H9 (cell line): ENCODE data around the gene HCRT. TPM values are rescaled to one million over a fixed set of nuclear protein-coding genes. Genes with fewer than 3 reads are reported as not detected.

Source experiments
- DNase-seq: peaks from one replicate; pipeline ENCODE4 v3.0.0-alpha.2; 2017
- H2AFZ ChIP-seq: one replicate; pipeline ENCODE4 v1.6.1; 2013; ENCODE audit warnings: mild to moderate bottlenecking, low read length, control low read depth, moderate library complexity
- H2AK5ac ChIP-seq: 2 replicates; pipeline ENCODE4 v1.6.1; 2013; ENCODE audit warnings: low read length, control low read depth, mixed read lengths; ENCODE audit not compliant: insufficient read length
- H2BK120ac ChIP-seq: one replicate; pipeline ENCODE4 v1.6.1; 2013; ENCODE audit warnings: low read depth, mild to moderate bottlenecking, low read length, control low read depth, inconsistent platforms; ENCODE audit not compliant: poor library complexity, severe bottlenecking
- H2BK12ac ChIP-seq: 2 replicates; pipeline ENCODE4 v1.6.1; 2013; ENCODE audit warnings: low read length, control low read depth, mixed read lengths, low read depth; ENCODE audit not compliant: insufficient read length
- H2BK15ac ChIP-seq: 2 replicates; pipeline ENCODE4 v1.6.1; 2013; ENCODE audit warnings: low read depth, low read length, control low read depth
- H2BK20ac ChIP-seq: one replicate; pipeline ENCODE4 v1.6.1; 2013; ENCODE audit warnings: low read depth, mild to moderate bottlenecking, low read length, control low read depth, inconsistent platforms; ENCODE audit not compliant: poor library complexity, severe bottlenecking
- H2BK5ac ChIP-seq: 2 replicates; pipeline ENCODE4 v1.6.1; 2013; ENCODE audit warnings: low read length, control low read depth, mixed read lengths; ENCODE audit not compliant: insufficient read length
- H3K14ac ChIP-seq: 2 replicates; pipeline ENCODE4 v1.6.1; 2013; ENCODE audit warnings: low read length, control low read depth; ENCODE audit not compliant: insufficient read depth
- H3K18ac ChIP-seq: 2 replicates; pipeline ENCODE4 v1.6.1; 2013; ENCODE audit warnings: low read depth, mild to moderate bottlenecking, mixed read lengths, low read length, control low read depth; ENCODE audit not compliant: insufficient read length
- H3K23ac ChIP-seq: 2 replicates; pipeline ENCODE4 v1.6.1; 2013; ENCODE audit warnings: low read length, control low read depth, mixed read lengths, low read depth; ENCODE audit not compliant: insufficient read length
- H3K23me2 ChIP-seq: 2 replicates; pipeline ENCODE4 v1.6.1; 2013; ENCODE audit warnings: low read depth, mild to moderate bottlenecking, mixed read lengths, low read length, control low read depth; ENCODE audit not compliant: insufficient read length, poor library complexity, severe bottlenecking
- H3K27ac ChIP-seq: 2 replicates; pipeline ENCODE4 v1.5.1; 2013; ENCODE audit warnings: low read length, control low read depth, mixed read lengths, low read depth; ENCODE audit not compliant: insufficient read length
- H3K27me3 ChIP-seq: 2 replicates; pipeline ENCODE4 v1.6.1; 2013; ENCODE audit warnings: low read length, control low read depth, inconsistent platforms; ENCODE audit not compliant: insufficient read depth
- H3K4ac ChIP-seq: 2 replicates; pipeline ENCODE4 v1.6.1; 2013; ENCODE audit warnings: low read depth, mild to moderate bottlenecking, control low read depth, inconsistent platforms, low read length, moderate library complexity
- H3K4me1 ChIP-seq: 2 replicates; pipeline ENCODE4 v1.6.1; 2013; ENCODE audit warnings: low read length, control low read depth, inconsistent platforms; ENCODE audit not compliant: insufficient read depth
- H3K4me2 ChIP-seq: 2 replicates; pipeline ENCODE4 v1.6.1; 2013; ENCODE audit warnings: low read length, control low read depth, mixed read lengths; ENCODE audit not compliant: insufficient read length, insufficient read depth
- H3K56ac ChIP-seq: 2 replicates; pipeline ENCODE4 v1.6.1; 2013; ENCODE audit warnings: low read depth, mild to moderate bottlenecking, mixed read lengths, low read length, control low read depth; ENCODE audit not compliant: insufficient read length
- H3K79me1 ChIP-seq: 2 replicates; pipeline ENCODE4 v1.6.1; 2013; ENCODE audit warnings: low read depth, mild to moderate bottlenecking, moderate library complexity, low read length, control low read depth, inconsistent platforms; ENCODE audit not compliant: insufficient read depth, poor library complexity, severe bottlenecking
- H3K79me2 ChIP-seq: 2 replicates; pipeline ENCODE4 v1.6.1; 2013; ENCODE audit warnings: low read length, control low read depth, inconsistent platforms; ENCODE audit not compliant: insufficient read depth
- H3K9ac ChIP-seq: 2 replicates; pipeline ENCODE4 v1.6.1; 2013; ENCODE audit warnings: low read length, control low read depth, mixed read lengths; ENCODE audit not compliant: insufficient read length; ENCODE audit errors: extremely low read depth
- H3K9me3 ChIP-seq: one replicate; pipeline ENCODE4 v1.6.1; 2013; ENCODE audit warnings: low read depth, low read length, inconsistent platforms; ENCODE audit not compliant: control insufficient read depth
- H3T11ph ChIP-seq: one replicate; pipeline ENCODE4 v1.6.1; 2013; ENCODE audit warnings: mild to moderate bottlenecking, low read length, control low read depth, inconsistent platforms
- H4K20me1 ChIP-seq: one replicate; pipeline ENCODE4 v1.6.1; 2013; ENCODE audit not compliant: control insufficient read depth, insufficient read length, insufficient read depth
- H4K5ac ChIP-seq: 2 replicates; pipeline ENCODE4 v1.6.1; 2013; ENCODE audit warnings: low read depth, mild to moderate bottlenecking, mixed read lengths, low read length, control low read depth; ENCODE audit not compliant: insufficient read length
- H4K8ac ChIP-seq: replicated peaks from 2 replicates; pipeline ENCODE4 v1.6.1; 2013; ENCODE audit warnings: low read length, control low read depth, mixed read lengths, low read depth; ENCODE audit not compliant: insufficient read length
- H4K91ac ChIP-seq: 2 replicates; pipeline ENCODE4 v1.6.1; 2013; ENCODE audit warnings: low read depth, mild to moderate bottlenecking, moderate library complexity, mixed read lengths, low read length, control low read depth; ENCODE audit not compliant: insufficient read length
- H3K27ac Mint-ChIP-seq, 3 experiments: 2 replicates in 2 of 3; 3 replicates in 1 of 3; pipeline ENCODE4 v1.8.0; 2020 to 2021; ENCODE audit warnings: mixed read lengths in 3 of 3, mild to moderate bottlenecking in 1 of 3, moderate library complexity in 1 of 3
- H3K27me3 Mint-ChIP-seq: 2 replicates; pipeline ENCODE4 v1.8.0; 2021; ENCODE audit warnings: low read depth, mild to moderate bottlenecking, moderate library complexity, mixed read lengths
- H3K36me3 Mint-ChIP-seq, 3 experiments: 2 replicates in 2 of 3; 3 replicates in 1 of 3; pipeline ENCODE4 v1.8.0; 2020 to 2021; ENCODE audit warnings: low read depth in 3 of 3, mixed read lengths in 3 of 3; ENCODE audit not compliant: insufficient read depth in 1 of 3
- H3K4me1 Mint-ChIP-seq, 2 experiments: 2 replicates each; pipeline ENCODE4 v1.8.0; 2020; ENCODE audit warnings: mixed read lengths in 2 of 2
- H3K4me3 Mint-ChIP-seq, 2 experiments: 2 replicates in 1 of 2; 3 replicates in 1 of 2; pipeline ENCODE4 v1.8.0; 2020 to 2021; ENCODE audit warnings: mild to moderate bottlenecking in 2 of 2, mixed read lengths in 2 of 2, moderate library complexity in 1 of 2
- H3K9me3 Mint-ChIP-seq, 2 experiments: 2 replicates in 1 of 2; 3 replicates in 1 of 2; pipeline ENCODE4 v1.8.0; 2020; ENCODE audit warnings: mild to moderate bottlenecking in 2 of 2, mixed read lengths in 2 of 2, moderate library complexity in 1 of 2
- CTCF ChIP-seq: fragments of 200-600 bp; sonication (generic); conservative IDR thresholded peaks from 3 replicates; pipeline ENCODE4 v1.8.0; 2021; ENCODE audit warnings: antibody characterized with exemption, mild to moderate bottlenecking
- WGBS: extraction: QIAGEN DNeasy Blood & Tissue Kit; methylation state at CpG from one replicate; pipeline ENCODE4 v1.1.7; 2013; ENCODE audit warnings: missing lambda C conversion rate, low lambda C conversion rate, mixed read lengths; ENCODE audit not compliant: insufficient read length; ENCODE audit errors: extremely low coverage; 5-methylcytosine and 5-hydroxymethylcytosine counted together
- total RNA-seq: library from RNA; stranded (reverse); gene quantifications from 2 replicates; pipeline ENCODE4 v1.2.1, GENCODE V29; 2021

HCRT gene
- total RNA-seq, 1 experiment from 2014 or later = not detected

GRCh38 chr17:42189651-42189965 lies 4.4 kb upstream of the HCRT start:
- H2BK15ac ChIP-seq = no peak overlapping the region
- no peak overlapping the region for H2AFZ ChIP-seq
- H4K5ac ChIP-seq = no peak overlapping the region
- H3K56ac ChIP-seq = no peak overlapping the region
- H2BK120ac ChIP-seq = no peak overlapping the region
- no peak overlapping the region for H4K91ac ChIP-seq
- H4K20me1 ChIP-seq = no peaks in the 10 kb centered on the region
- H3K4me3 Mint-ChIP-seq = no peak overlapping the region
- no peak for DNase-seq
- H3K14ac ChIP-seq = no peak overlapping the region
- H2BK5ac ChIP-seq = no peak overlapping the region
- H3K23me2 ChIP-seq = peaks cover 6% of the 10 kb centered on the region
- H3K4ac ChIP-seq = no peak overlapping the region
- no peak overlapping the region; a peak in 1 of 7 replicates for H3K27ac Mint-ChIP-seq
- peaks cover 2% of the 10 kb centered on the region; the same call in 1 of the 2 replicates for H3K27me3 ChIP-seq
- H2AK5ac ChIP-seq = no peak overlapping the region
- H4K8ac ChIP-seq = no peak overlapping the region
- H3K36me3 Mint-ChIP-seq = no peaks in the 10 kb centered on the region
- no peak overlapping the region for H2BK12ac ChIP-seq
- H3K23ac ChIP-seq = no peak overlapping the region
- no peaks in the 10 kb centered on the region for H3K9me3 Mint-ChIP-seq
- peaks cover 15 to 42% of the 10 kb centered on the region in 2 experiments for H3K4me1 Mint-ChIP-seq
- no peak for TF ChIP-seq CTCF
- H3K4me2 ChIP-seq = no peak overlapping the region
- no peak overlapping the region for H3K18ac ChIP-seq
- H2BK20ac ChIP-seq = no peak overlapping the region
- no CpG with 5 or more reads among the region's 11 CpGs for WGBS
- no peaks in the 10 kb centered on the region for H3K4me1 ChIP-seq
- H3K9ac ChIP-seq = no peak overlapping the region
- H3K79me2 ChIP-seq = no peaks in the 10 kb centered on the region
- H3T11ph ChIP-seq = no peak overlapping the region
- H3K9me3 ChIP-seq = no peaks in the 10 kb centered on the region
- H3K79me1 ChIP-seq = no peaks in the 10 kb centered on the region
- H3K27me3 Mint-ChIP-seq = peaks cover 18% of the 10 kb centered on the region
- no peak overlapping the region for H3K27ac ChIP-seq
